ENCODE data around the gene BCAS1.

The BCAS1 gene

GRCh38 chr20:53914091-53914780 lies 156.2 kb downstream of the BCAS1 start:
- in situ Hi-C loops (cut with MboI; ENCODE audit: low sequenced_read_pairs): loop anchor here (25.0 kb wide), 1 partner anchor 327 kb away; the partner anchor contains the start of gene ZNF217

- in situ Hi-C loops (cut with MboI; ENCODE audit: low sequenced_read_pairs): loop anchor here (25.0 kb wide), 1 partner anchor 324 kb away; the partner anchor contains the start of gene ZNF217
Measured at GRCh38 chr20:53911301-53911700, 159.1 kb downstream of the BCAS1 start.

- in situ Hi-C loops (cut with MboI; ENCODE audit: low sequenced_read_pairs): loop anchor here (25.0 kb wide), 1 partner anchor 323 kb away; the partner anchor contains the start of gene ZNF217
Measured at GRCh38 chr20:53910351-53911002, 159.9 kb downstream of the BCAS1 start.

- in situ Hi-C loops (cut with MboI; ENCODE audit: low sequenced_read_pairs): loop anchor here (25.0 kb wide), 1 partner anchor 321 kb away; the partner anchor contains the start of gene ZNF217
Measured at GRCh38 chr20:53907968-53908751, 162.2 kb downstream of the BCAS1 start.

GRCh38 chr20:53905820-53906191 lies 164.6 kb downstream of the BCAS1 start:
- in situ Hi-C loops (cut with MboI; ENCODE audit: low sequenced_read_pairs): loop anchor here (25.0 kb wide), 1 partner anchor 319 kb away; the partner anchor contains the start of gene ZNF217

GRCh38 chr20:53905019-53905819 lies 165.2 kb downstream of the BCAS1 start:
- in situ Hi-C loops (cut with MboI; ENCODE audit: low sequenced_read_pairs): loop anchor here (25.0 kb wide), 1 partner anchor 318 kb away; the partner anchor contains the start of gene ZNF217

- in situ Hi-C loops (cut with MboI; ENCODE audit: low sequenced_read_pairs): loop anchor here (25.0 kb wide), 1 partner anchor 317 kb away; the partner anchor contains the start of gene ZNF217
Measured at GRCh38 chr20:53904261-53904660, 166.1 kb downstream of the BCAS1 start.

GRCh38 chr20:53903652-53903987 lies 166.8 kb downstream of the BCAS1 start:
- in situ Hi-C loops (cut with MboI; ENCODE audit: low sequenced_read_pairs): loop anchor here (25.0 kb wide), 1 partner anchor 316 kb away; the partner anchor contains the start of gene ZNF217

GRCh38 chr20:53902968-53903651 lies 167.3 kb downstream of the BCAS1 start:
- in situ Hi-C loops (cut with MboI; ENCODE audit: low sequenced_read_pairs): loop anchor here (25.0 kb wide), 1 partner anchor 316 kb away; the partner anchor contains the start of gene ZNF217

GRCh38 chr20:53901497-53902096 lies 168.8 kb downstream of the BCAS1 start:
- in situ Hi-C loops (cut with MboI; ENCODE audit: low sequenced_read_pairs): loop anchor here (25.0 kb wide), 1 partner anchor 314 kb away; the partner anchor contains the start of gene ZNF217

- in situ Hi-C loops (cut with MboI; ENCODE audit: low sequenced_read_pairs): loop anchor here (25.0 kb wide), 1 partner anchor 314 kb away; the partner anchor contains the start of gene ZNF217
Measured at GRCh38 chr20:53901064-53901463, 169.3 kb downstream of the BCAS1 start.

- in situ Hi-C loops (cut with MboI; ENCODE audit: low sequenced_read_pairs): loop anchor here (25.0 kb wide), 1 partner anchor 313 kb away; the partner anchor contains the start of gene ZNF217
Measured at GRCh38 chr20:53900380-53900999, 169.9 kb downstream of the BCAS1 start.

GRCh38 chr20:53899351-53900167 lies 170.8 kb downstream of the BCAS1 start:
- in situ Hi-C loops (cut with MboI; ENCODE audit: low sequenced_read_pairs): loop anchor here (25.0 kb wide), 1 partner anchor 312 kb away; the partner anchor contains the start of gene ZNF217

- in situ Hi-C loops (cut with MboI; ENCODE audit: low sequenced_read_pairs): no loop called here
Measured at GRCh38 chr20:53898556-53898931, 171.8 kb downstream of the BCAS1 start.

GRCh38 chr20:53897884-53898555 lies 172.4 kb downstream of the BCAS1 start:
- in situ Hi-C loops (cut with MboI; ENCODE audit: low sequenced_read_pairs): no loop called here

GRCh38 chr20:53896647-53897046 lies 173.7 kb downstream of the BCAS1 start:
- in situ Hi-C loops (cut with MboI; ENCODE audit: low sequenced_read_pairs): no loop called here

GRCh38 chr20:53896041-53896440 lies 174.4 kb downstream of the BCAS1 start:
- in situ Hi-C loops (cut with MboI; ENCODE audit: low sequenced_read_pairs): no loop called here

All from hTERT RPE-1 (cell line).